Heart left ventricle (tissue), 16 donors: Measurements from ENCODE around the gene NCS1. TPM values are rescaled to one million over a fixed set of nuclear protein-coding genes. Genes with fewer than 3 reads are reported as not detected.

Experiments used
- ATAC-seq, 4 donors: fragments of 200-7000 bp; cut with Tn5 transposase; one replicate each; pipeline ENCODE4 v1.9.1; 2020 to 2022; ENCODE audit warnings: moderate library complexity in 4 of 4, mild to moderate bottlenecking in 3 of 4, moderate number of reproducible peaks in 1 of 4
- DNase-seq, 5 donors: peaks; one replicate each; pipeline ENCODE4 v3.0.0-alpha.2; 2020
- H3K27ac ChIP-seq, 12 donors: fragments of 200-600 bp; sonication (generic) in 4 of 12; one replicate each; pipeline versions ENCODE4 v1.5.0 to v1.8.0; 2016 to 2022; ENCODE audit warnings: mild to moderate bottlenecking in 2 of 12
- H3K27me3 ChIP-seq, 9 donors: fragments of 200-600 bp; sonication (generic) in 2 of 9; one replicate each; pipeline versions ENCODE4 v1.5.1 to v1.8.0; 2016 to 2022; ENCODE audit warnings: mild to moderate bottlenecking in 3 of 9
- H3K36me3 ChIP-seq, 9 donors: fragments of 200-600 bp; sonication (generic) in 2 of 9; one replicate each; pipeline versions ENCODE4 v1.5.0 to v1.8.0; 2018 to 2022; ENCODE audit warnings: mild to moderate bottlenecking in 2 of 9
- H3K4me1 ChIP-seq, 12 donors: fragments of 200-600 bp; sonication (generic) in 4 of 12; one replicate each; pipeline versions ENCODE4 v1.5.0 to v1.8.0; 2016 to 2022; ENCODE audit warnings: mild to moderate bottlenecking in 3 of 12
- H3K4me3 ChIP-seq, 12 donors: fragments of 200-600 bp; sonication (generic) in 4 of 12; one replicate each; pipeline versions ENCODE4 v1.5.0 to v1.8.0; 2017 to 2022; ENCODE audit warnings: mild to moderate bottlenecking in 9 of 12, moderate library complexity in 4 of 12
- H3K9me3 ChIP-seq, 12 donors: fragments of 200-600 bp; sonication (generic) in 4 of 12; one replicate each; pipeline versions ENCODE4 v1.5.0 to v1.8.0; 2016 to 2022; ENCODE audit warnings: mild to moderate bottlenecking in 1 of 12
- CTCF ChIP-seq, 12 donors: fragments of 200-600 bp; sonication (generic) in 4 of 12; IDR thresholded peaks; one replicate each; pipeline versions ENCODE4 v1.5.0 to v1.8.0; 2018 to 2022; ENCODE audit warnings: antibody characterized with exemption in 12 of 12, mild to moderate bottlenecking in 5 of 12
- POLR2A ChIP-seq, 2 donors: fragments of 450-650 bp; IDR thresholded peaks; one replicate each; pipeline ENCODE4 v1.6.1; 2017; ENCODE audit warnings: antibody characterized with exemption in 2 of 2, mild to moderate bottlenecking in 2 of 2, moderate library complexity in 2 of 2
- WGBS, 4 donors: extraction: QIAGEN DNeasy Blood & Tissue Kit in 2 of 4; methylation state at CpG; one replicate each; pipeline versions ENCODE4 v1.1.5 to v1.1.7; 2013 to 2018; 5-methylcytosine and 5-hydroxymethylcytosine counted together
- intact Hi-C, 10 donors: fragments of 100-400 bp; cut with DNase I; formaldehyde crosslinking; loops; one replicate each; pipeline versions ENCODE4 v1.11.1 to v1.14.2; 2022
- polyA plus RNA-seq, 2 donors: library from polyadenylated mRNA; stranded (reverse); fragments of 200-250 nt; gene quantifications; one replicate each; pipeline ENCODE4 v1.2.3, GENCODE V29; 2013
- total RNA-seq, 9 donors: library from RNA; depleted of rRNA in 2 of 9; stranded (reverse); fragments of >200 nt in 2 of 9; fragmentation: NEBNext Ultra II Directional in 3 of 9; extraction: Animal tissue kit (Norgen Biotek cat#: 25700) in 3 of 9; gene quantifications; one replicate each; pipeline versions ENCODE4 v1.1.0 to v1.2.4, GENCODE V29; 2016 to 2023
- donor health status: ischemic (EF 13 %, LVEDD 7.1; RV severe dilation, severe dysfunction).
- donor health status: healthy with polysubstance abuse.
- donor health status: DM: no; HTN: yes; CAD: no.
- donor health status: DM: no; HTN: no; CAD: no.
- donor health status: ischemic (EF 25% LVEDD 6.9; RV normal size, moderate dysfunction).
- donor health status: ischemic (EF 25% LVEDD 5.7; RV mildly dilated, moderate dysfunction).
- donor health status: healthy.
- donor health status: DM: yes; HTN: yes; CAD: no.
- donor health status: ischemic (EF 35%, LVEDD 5.7; RV mildly dilated, moderate dysfunction).
- donor health status: nonischemic (EF 11% LVEDD 7.7; RV severe dilation, severe dysfunction).
- donor health status: DM: yes; HTN: yes; CAD: no.
- donor health status: PGD.
- donor health status: ischemic (EF 29% LVEDD 5.4; RV normal size, mild dysfunction).
- donor health status: nonischemic (EF 23%, LVEDD 6.1; RV moderate dilation, normal function).

Gene NCS1
- total and polyA plus RNA-seq, 11 donors, result 2.3 to 15.9 (median 9.4) TPM

DNA sequence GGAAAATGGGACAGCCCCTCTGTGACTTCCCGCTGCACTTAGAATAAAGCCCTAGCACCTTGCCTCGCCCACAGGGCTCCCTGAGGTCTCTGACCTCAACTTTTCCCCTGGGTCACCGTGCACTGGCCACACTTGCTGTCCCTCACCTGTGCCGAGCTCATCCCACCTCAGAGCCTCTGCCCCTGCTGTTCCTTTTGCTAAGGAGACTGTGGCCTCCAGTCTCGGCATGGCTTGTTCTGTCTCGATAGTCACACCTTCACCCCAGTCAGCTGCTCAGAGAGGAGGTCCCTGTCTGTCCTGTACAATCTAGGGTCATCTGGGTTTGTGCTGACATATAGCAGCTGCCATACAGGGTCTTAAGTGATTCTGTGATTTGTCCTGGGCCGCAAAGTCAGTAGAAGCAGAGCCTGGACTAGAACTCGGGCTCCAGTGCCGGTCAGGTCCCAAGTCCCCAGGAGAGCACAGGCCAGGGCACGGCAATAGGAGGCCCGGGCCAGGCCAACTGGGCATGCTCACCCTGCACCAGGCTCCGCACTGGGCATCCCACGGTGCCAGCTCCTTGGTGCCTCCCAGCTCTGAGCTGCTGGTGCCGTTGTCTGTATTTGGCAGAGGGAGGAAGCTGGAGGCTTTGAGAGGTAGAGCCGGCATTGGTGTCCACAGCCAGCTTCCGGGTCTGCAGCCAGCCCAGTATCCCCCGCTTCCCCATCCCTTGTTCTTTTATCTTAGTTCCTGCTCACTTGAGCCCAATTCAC, 35.2 kb downstream of the NCS1 start:
- intact Hi-C loops, result no loop called here
- 79 to 86% (median 80%) methylated on average over 16 to 17 of the region's 17 CpGs for WGBS, 4 donors
- no peaks in the 10 kb centered on the region for H3K4me1 ChIP-seq
- DNase-seq (no peak), ATAC-seq (no peak)
- H3K4me3 ChIP-seq, result no peak overlapping the region
- no peaks in the 10 kb centered on the region for H3K9me3 ChIP-seq
- TF ChIP-seq CTCF (IDR thresholded peaks at IDR 0.05) (no peak), POLR2A (IDR thresholded peaks at IDR 0.05) (no peak)
- no peaks in the 10 kb centered on the region for H3K27me3 ChIP-seq
- peak overlapping the region in 1 of 12 donors; percentile 69 for H3K27ac ChIP-seq
- no peaks in the 10 kb centered on the region for H3K36me3 ChIP-seq

DNA sequence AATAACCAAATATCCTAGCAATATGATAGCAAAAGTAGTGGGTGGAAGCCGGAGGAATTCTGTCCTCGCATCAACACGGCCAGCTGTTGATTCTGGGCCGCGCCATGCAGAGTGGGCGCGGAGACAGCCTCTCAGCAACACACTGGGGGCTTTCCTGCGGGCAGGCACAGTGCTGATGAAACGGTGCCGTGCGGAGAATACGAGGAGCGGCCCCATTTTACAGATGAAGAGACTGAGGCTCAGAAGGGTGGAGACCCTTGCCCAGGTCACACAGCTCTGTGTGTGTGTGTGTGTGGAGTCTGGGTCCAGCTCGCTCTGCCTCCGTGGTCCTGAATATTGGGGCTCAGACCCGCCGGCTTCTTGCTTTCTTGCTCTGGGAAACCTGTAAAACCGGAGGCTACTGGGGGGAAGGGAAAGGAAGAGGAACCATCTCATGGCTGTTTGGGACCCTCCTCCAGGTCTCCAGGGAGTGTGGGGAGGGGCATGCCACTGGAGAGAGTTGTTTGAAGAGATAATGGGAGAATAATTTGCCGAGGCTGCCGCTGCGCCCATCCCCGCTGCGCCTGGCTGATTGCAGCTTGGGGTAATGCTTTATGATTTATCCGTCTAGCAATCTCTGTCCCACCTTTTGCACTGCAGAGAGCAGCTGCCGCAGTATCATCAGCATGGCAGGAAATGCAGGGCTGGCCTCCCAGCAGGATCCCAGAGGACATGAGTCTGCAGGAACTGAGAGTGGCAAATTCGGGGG, 36.6 kb downstream of the NCS1 start:
- intact Hi-C loops, result no loop called here
- H3K9me3 ChIP-seq, result no peaks in the 10 kb centered on the region
- no peaks in the 10 kb centered on the region for H3K36me3 ChIP-seq
- ATAC-seq (peak in 1 of 4 donors; percentile 55), DNase-seq (peak in 1 of 5 donors; percentile 26)
- H3K27ac ChIP-seq, result peak overlapping the region in 1 of 12 donors; percentile 69
- 62 to 74% (median 70%) methylated on average over 24 to 26 of the region's 26 CpGs for WGBS, 4 donors
- TF ChIP-seq CTCF (IDR thresholded peaks at IDR 0.05) (no peak), POLR2A (IDR thresholded peaks at IDR 0.05) (no peak)
- H3K27me3 ChIP-seq, result no peaks in the 10 kb centered on the region
- no peaks in the 10 kb centered on the region for H3K4me1 ChIP-seq
- H3K4me3 ChIP-seq, result no peak overlapping the region

- no peaks in the 10 kb centered on the region for H3K36me3 ChIP-seq
- H3K4me3 ChIP-seq, result no peak overlapping the region
- TF ChIP-seq CTCF (IDR thresholded peaks at IDR 0.05), result no peak
- no peak for TF ChIP-seq POLR2A (IDR thresholded peaks at IDR 0.05)
- H3K27me3 ChIP-seq, result no peaks in the 10 kb centered on the region
- 74 to 78% (median 76%) methylated on average over 14 of the region's 14 CpGs for WGBS, 4 donors
- intact Hi-C loops, result no loop called here
- no peaks in the 10 kb centered on the region for H3K9me3 ChIP-seq
- no peaks in the 10 kb centered on the region for H3K4me1 ChIP-seq
- ATAC-seq (no peak), DNase-seq (no peak)
- peak overlapping the region in 1 of 12 donors; percentile 69 for H3K27ac ChIP-seq
Observed at GRCh38 chr9:130209422-130209821, 37.2 kb downstream of the NCS1 start.

DNA sequence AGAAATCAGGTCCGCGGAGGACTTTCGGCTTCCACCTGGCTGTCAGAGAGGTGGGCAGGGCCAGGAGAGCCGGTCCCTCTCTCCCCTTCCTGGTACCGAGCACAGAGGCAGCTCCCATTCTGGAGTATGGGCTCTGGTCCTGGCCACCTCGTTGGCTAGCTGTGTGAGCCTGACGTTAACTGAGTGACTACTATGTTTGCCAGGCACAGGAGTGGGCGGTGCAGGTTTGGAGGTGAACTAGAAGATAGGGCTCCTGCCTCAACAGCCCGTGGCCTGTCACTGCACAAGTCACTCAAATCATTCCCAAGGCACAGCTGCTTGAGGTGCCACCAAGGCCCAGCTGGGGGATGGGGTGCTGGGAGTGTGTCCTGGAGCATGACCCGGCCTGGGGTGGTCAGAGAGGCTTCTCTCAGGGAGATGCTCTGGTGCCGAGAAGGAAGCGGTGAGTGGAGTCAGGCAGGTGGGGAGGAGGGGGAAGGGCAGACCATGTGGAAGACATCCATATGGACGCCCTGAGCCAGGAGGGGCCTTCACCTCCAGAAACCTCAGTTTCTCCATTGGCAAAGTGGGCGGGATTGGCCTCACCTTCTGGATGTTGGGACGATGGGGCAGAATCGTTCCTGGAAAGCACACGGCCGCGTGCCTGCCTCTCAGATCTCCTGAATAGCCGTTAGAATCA, 39.5 kb downstream of the NCS1 start:
- no peaks in the 10 kb centered on the region for H3K4me1 ChIP-seq
- no peaks in the 10 kb centered on the region for H3K27me3 ChIP-seq
- TF ChIP-seq POLR2A (IDR thresholded peaks at IDR 0.05), result no peak
- TF ChIP-seq CTCF (IDR thresholded peaks at IDR 0.05), result no peak
- 88 to 91% (median 90%) methylated on average over 13 to 20 of the region's 20 CpGs for WGBS, 4 donors
- ATAC-seq (no peak), DNase-seq (peak in 1 of 5 donors; percentile 26)
- no peak overlapping the region for H3K4me3 ChIP-seq
- H3K36me3 ChIP-seq, result no peaks in the 10 kb centered on the region
- peak overlapping the region in 1 of 12 donors; percentile 69 for H3K27ac ChIP-seq
- no peaks in the 10 kb centered on the region for H3K9me3 ChIP-seq
- intact Hi-C loops, result no loop called here
